HG02763 (cell line): ENCODE measurements around the gene PSD.

Source experiments
- ATAC-seq: cut with Tn5 transposase; IDR thresholded peaks from one replicate; pipeline ENCODE4 v1.9.1; 2021; ENCODE audit warnings: mild to moderate bottlenecking, moderate library complexity; ENCODE audit not compliant: unreplicated experiment

The PSD gene

DNA sequence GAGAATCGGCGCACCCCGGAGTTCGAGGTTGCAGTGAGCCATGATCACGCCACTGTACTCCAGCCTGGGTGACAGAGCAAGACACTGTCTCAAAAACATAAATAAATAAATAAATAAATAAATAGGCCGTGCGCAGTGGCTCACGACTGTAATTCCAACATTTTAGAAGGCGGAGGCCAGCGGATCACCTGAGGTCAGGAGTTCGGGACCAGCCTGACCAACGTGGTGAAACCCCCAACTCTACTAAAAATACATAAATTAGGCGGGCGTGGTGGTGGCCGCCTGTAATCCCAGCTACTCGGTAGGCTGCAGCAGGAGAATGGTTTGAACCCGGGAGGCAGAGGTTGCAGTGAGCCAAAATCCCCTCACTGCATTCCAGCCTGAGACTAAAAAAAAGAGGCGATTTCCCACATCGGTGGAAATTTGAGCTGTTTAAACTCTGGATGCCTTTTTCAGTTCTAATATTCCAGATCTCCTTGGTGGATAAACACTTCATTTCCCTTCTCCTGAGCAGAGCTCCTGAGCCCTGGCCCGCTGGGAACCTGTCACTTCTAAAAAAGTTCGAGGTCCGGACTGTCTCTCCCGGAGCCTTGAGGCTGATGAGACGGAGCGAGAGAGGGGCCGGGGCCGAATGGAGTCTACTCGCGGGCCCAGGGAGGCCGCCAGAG is 25.0 kb downstream of the PSD start:
- no peak for ATAC-seq

DNA sequence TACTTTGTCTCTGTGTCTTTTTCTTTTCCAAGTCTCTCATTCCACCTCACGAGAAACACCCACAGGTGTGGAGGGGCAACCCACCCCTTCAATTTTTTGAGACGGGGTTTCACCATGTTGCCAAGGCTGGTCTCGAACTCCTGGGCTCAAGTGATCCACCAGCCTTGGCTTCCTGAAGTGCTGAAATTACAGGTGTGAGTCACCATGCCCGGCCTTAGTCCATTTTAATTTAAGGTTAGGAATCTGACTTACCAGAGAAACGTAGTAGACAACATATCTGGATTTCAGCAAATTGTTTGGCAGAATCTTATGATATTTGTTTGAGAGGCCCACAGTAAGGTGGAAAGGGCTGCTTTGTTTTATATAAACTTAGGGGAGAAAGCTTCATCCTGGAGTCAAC is 26.3 kb downstream of the PSD start:
- ATAC-seq: no peak

DNA sequence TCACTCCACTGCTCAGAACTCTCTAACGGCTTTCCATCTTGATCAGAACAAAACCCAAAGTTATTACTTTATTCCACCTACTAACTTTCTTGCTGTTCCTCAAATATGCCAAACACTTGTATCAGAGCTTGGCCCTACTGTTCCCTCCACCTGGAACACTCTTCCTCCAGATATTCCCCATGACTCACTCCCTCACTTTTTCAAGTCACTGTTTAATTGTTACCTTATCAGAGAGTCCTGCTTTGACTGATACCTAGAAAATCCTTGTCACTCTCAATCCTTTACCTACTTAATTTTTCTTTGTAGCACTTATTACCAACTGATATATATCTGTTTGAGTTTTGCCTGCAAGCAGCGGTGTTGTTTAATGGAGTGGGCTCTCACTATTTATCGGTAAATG is 28.7 kb downstream of the PSD start:
- ATAC-seq: no peak

DNA sequence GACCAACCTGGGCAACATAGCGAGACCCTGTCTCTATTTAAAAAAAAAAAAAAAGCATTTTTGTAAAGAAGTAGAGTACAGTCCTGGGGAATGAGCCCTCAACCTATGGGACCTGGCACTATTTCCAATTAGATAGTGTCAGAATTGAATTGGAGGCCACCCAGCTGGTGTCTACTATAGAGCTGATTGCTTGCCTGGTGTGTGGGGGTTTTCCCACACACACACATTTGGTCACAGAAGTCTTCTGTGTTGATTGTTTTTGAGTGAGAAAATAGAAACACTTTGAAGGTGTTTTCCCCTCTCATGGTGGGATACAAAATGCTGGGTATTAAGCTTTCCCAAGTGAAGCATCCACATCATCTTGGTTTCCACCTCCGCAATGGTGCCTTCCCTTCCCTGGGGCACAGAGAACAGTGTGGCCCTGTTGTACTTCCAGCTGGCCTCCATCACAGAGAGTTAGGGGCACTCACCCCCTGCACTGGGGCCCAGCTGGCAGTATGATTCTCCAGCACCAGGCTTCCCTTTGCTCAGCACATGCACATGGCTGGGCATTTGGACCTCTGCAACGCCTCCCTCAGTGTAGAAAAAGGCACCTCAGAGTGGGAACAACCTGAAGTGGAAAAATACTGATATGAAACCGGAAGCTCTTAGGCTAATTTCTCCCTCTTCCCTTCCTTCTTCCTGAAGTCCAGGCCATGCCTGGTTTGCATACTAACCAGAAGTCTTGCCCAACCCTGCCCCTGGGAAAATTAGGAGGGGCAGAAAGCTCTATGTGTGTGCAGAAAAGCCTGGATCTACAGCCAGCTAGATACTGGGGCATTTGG is 33.8 kb downstream of the PSD start:
- ATAC-seq: no peak

DNA sequence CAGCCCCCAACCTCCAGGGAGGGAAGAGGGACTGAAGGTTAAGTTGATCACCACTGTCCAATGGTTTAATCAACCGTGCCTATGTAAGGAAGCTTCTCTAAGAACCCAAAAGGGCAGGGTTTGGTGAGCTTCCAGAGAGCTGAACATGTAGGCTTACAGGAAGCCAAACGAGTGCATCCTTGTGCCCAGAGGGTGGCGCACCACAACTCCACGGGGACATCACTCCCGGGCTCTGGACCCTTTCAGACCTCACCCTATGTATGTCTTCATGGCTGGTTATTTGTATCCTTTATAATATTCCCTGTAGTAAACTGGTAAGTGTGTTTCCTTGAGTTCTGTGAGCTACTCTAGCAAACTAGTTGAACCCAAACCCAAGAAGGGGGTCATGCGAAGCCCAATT is 34.5 kb downstream of the PSD start:
- ATAC-seq: no peak

DNA sequence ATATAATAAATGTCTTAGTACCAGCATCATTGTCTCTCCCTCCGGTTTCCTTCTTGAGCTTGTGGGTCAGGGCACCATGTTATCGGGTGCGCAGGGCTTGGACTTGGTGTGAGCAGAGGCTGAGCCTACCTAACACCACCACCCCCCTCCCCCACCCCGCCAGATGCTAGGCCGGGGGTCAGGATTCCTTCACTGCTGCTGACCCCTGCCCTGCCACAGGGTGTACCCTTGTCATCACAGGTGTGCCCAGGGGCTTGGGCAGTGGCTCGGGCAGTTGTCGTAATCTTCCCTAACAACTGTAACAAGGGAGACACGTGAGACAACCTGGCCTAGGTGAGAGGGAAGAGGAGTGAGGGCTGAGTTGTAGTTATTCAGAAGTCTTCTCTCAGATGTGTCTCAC is 35.7 kb downstream of the PSD start:
- no peak for ATAC-seq

DNA sequence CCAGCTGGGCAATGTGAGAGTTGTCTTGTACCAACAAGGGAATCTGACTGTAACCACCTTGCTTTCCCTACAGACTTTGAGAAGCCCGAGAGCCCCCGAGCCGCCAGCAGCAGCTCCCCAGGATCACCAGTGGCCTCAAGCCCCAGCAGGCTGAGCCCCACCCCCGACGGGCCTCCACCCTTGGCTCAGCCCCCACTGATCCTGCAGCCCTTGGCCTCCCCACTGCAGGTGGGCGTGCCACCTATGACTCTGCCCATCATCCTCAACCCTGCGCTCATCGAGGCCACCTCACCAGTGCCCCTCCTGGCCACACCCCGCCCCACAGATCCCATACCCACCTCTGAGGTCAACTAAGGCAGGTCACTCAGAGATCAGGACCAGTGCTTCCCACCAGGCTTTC is 36.6 kb downstream of the PSD start:
- ATAC-seq: no peak

DNA sequence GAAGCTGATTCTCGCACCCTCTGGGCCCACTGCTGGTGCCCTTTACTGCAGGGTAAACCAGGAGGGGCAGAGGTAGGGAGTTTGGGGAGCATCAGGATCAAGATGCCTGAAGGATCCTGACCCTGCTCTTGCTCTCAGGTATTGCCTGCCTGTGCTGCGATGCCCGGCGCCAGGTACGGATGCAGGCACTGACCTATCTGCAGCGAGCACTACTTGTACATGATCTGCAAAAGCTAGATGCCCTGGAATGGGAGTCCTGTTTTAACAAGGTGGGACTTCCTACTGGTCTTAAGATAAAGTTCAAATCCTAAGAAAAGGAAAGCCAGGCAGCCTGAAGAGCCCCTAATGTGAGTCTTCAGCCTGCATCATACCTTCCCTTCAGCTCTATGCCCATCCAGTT is 39.2 kb downstream of the PSD start:
- no peak for ATAC-seq

DNA sequence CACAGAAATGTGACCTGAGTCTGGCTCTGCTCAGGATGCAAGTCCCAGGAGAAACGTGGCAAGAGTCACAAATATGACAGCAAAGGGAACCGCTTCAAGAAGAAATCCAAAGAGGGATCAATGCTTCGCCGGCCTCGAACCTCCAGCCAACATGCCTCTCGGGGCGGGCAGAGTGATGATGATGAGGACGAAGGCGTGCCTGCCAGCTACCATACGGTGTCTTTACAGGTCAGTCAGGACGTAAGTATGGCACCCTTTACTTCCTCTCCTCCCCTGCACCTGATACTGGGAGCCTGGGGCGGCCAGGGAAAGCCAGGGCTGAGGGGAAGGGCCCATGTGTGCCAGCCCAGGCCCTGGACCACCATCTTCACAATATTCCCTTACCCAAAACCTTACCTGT is 41.7 kb downstream of the PSD start:
- ATAC-seq: no peak

DNA sequence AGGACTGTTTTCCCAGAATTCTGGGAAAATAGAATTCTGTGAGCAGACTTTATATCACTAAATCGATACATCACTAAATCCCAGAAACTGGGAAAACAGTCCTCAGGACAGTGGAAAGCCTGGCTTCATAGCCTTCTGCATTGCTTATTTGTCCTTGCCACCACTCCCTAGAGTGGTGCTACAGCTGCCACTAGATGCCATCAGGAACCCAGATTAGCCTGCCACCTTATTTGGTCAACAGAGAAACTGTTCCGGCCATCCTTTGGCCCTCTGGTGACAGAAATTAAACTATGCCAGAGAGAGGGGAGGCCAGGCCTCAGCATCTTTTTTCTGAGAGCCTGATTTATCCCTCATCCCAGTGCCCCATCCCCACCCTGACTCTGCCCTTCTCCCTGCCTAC is 42.7 kb downstream of the PSD start:
- no peak for ATAC-seq

DNA sequence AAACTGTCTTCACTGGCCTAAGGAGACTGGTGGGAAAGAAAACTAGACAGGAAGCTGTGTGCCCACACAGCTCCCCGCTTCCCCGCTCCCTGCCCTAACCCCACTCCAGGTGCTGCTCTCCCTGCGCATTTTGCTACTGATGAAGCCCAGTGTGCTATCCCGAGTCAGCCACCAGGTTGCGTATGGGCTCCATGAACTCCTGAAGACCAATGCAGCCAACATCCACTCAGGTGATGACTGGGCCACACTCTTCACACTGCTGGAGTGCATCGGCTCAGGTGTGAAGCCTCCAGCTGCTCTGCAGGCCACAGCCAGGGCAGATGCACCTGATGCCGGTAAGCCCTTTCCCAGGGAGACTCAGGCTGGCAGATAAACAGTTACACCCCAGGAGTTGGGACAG is 43.3 kb downstream of the PSD start:
- no peak for ATAC-seq

DNA sequence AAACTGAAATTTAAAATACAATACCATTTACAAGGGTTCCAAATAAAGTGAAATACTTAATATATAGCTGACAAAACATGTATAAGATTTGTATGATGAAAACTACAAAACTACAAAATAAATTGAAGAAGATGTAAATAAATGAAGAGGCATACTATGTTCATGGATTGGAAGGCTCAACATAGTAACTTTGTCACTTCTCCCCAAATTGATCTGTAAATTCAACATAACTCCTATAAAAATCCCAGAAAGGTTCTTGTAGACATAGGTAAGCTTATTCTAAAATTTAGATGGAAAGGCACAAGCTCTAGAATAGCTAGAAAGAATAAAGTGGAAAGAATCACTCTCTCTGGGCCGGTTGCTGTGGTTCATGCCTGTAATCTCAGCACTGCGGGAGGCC is 47.3 kb downstream of the PSD start:
- no peak for ATAC-seq

DNA sequence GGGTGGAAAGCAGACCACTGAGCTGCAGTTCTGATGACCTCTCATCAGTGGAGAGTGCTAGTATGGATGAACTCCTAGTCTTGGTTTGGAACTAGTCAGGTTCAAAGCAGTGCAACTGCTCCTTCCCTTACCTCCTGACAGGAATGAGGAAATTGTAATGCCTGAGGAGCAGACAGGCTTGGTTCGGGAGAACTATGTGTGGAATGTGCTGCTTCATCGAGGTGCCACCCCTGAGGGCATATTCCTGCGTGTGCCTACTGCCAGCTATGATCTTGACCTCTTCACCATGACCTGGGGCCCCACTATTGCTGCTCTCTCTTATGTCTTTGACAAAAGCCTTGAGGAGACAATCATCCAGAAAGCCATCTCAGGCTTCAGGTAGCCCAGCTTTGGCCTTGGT is 50.5 kb downstream of the PSD start:
- ATAC-seq: no peak

DNA sequence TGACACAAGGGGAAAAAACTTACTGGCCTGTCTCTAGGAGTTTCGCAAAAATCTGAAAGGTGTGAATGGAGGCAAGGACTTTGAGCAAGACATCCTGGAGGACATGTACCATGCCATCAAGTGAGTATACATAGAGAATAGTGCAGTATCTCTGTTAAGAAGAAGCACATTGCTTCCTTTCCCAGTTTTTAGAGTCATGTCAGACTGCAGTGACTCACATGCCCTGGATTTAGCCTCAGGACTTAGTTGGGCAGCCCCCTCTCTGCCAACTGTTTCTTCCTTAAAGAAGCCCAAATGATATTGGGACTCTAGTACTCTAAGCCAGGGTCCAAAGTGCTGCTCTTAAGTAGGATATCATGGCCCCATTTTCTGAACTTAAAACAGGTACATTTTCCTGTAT is 51.1 kb downstream of the PSD start:
- no peak for ATAC-seq

DNA sequence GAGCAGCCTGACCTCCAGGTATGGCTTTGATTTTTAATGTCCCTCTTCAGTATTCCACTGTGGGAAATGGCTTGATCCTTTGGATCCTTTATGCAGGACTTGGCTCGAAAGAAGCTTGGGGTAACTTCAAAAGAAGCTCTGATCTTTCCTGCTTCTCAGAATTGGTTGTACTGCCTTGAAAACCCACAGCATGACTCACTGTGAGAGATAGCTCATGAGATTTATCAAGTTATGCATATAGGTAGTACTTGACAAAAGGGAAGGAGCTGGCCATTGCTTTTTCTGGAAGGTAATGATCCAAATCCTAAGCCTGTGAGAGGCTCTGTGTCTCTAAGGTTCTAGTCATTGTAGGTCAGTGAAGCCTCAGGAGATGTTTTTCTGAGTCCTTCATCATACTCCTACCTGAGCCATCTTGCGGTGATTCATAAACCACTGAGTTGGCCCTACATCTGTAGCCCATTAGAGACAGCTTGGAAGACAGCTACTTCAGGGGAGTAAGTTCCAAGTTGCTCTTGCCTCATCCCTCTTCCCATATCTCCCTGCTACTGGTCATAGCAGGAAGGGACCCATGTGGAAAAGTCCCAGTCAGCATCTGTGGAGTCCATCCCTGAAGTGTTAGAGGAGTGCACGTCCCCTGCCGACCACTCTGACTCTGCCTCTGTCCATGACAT is 59.7 kb downstream of the PSD start:
- no peak for ATAC-seq

DNA sequence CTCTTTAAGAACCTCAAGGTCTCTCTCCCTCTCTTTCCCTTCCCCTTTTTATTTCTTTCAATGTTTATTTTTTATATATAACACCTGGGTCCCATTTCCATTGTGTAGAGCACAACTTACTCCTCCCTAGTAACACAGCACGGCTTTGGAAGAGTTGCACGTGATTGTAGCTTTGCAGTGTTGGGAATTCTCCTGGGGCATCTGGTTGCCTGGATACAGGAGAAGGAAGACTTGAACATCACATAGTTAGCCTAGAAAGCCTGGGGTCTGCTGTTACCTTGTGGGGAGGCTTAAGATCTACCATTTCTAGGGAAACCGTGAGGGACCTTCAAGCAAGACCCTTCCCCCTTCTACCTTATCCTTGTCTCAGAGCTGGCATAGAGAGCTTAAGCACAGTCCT is 64.1 kb downstream of the PSD start:
- no peak for ATAC-seq
